ENCODE data around the gene PLEKHA5.

DNA sequence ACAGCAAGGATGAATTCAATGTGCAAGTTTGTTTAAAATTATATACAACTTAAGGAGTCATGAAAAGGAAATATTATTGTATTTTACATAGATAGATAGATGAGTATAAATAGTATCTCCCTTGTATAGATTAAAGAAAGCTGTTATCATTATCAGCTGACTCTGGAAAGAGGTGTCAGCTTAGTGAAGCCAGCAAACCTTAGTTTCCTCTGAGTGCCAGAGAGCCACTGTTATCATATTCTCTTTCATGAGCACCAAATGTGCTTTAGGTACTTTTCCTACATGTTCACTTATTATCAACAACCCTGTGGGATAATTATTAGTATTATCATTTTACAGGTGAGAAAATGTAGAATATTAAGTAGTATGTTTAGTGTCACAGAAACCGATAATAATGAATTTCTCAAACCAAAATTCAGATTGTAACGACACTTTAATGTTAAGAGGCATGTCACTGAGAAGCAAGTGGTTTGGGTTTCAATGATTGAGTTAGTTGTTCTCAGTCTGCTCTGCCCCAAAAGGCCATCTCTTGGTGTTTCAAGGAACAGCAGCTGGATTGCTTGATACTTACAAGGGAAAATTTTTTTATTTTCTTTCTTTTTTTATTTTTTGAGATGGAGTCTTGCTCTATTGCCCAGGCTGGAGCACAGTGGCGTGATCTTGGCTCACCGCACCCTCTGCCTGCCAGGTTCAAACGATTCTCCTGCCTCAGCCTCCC, 53.7 kb downstream of the PLEKHA5 start:
- TF ChIP-seq CTCF (IDR thresholded peaks at IDR 0.05) (peak; percentile 45), NFIC (IDR thresholded peaks at IDR 0.05; ENCODE audit: borderline replicate concordance) (no peak), GATA2 (CRISPR knock-in tag; IDR thresholded peaks at IDR 0.05) (no peak), POLR2AphosphoS5 (IDR thresholded peaks at IDR 0.05; ENCODE audit: low read depth, low read length) (no peak), EP300 (IDR thresholded peaks at IDR 0.05; ENCODE audit: borderline replicate concordance in 1 of 2, low read depth in 1 of 2, low read length in 1 of 2) (no peak), FOXM1 (IDR thresholded peaks at IDR 0.05; ENCODE audit: low read depth) (no peak), RFX5 (IDR thresholded peaks at IDR 0.05; ENCODE audit: low read length) (no peak), SIN3A (IDR thresholded peaks at IDR 0.05; ENCODE audit: borderline replicate concordance, low read depth, low read length) (no peak), FOXJ3 (CRISPR knock-in tag; IDR thresholded peaks at IDR 0.05) (no peak), MXI1 (IDR thresholded peaks at IDR 0.05; ENCODE audit: low read depth, low read length) (no peak)
- TF ChIP-seq, protein P1, sequence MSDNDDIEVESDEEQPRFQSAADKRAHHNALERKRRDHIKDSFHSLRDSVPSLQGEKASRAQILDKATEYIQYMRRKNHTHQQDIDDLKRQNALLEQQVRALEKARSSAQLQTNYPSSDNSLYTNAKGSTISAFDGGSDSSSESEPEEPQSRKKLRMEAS (IDR thresholded peaks at IDR 0.05; ENCODE audit: low read depth) = no peak
